Placental pericyte (primary cell): ENCODE measurements around the gene SP5. TPM values are rescaled to one million over a fixed set of nuclear protein-coding genes. Genes with fewer than 3 reads are reported as not detected.

Experiments used
- small RNA-seq: library from RNA; depleted of rRNA; stranded (forward); fragments of <200 nt; gene quantifications from one replicate; pipeline ENCODE3, GENCODE V24; 2012; ENCODE audit warnings: low replicate concordance
- total RNA-seq: library from RNA; depleted of rRNA; stranded (reverse); fragments of >200 nt; gene quantifications from 2 replicates; pipeline ENCODE4 v1.2.3, GENCODE V29; 2012

Gene SP5
- not detected in 2 replicates for total RNA-seq

DNA sequence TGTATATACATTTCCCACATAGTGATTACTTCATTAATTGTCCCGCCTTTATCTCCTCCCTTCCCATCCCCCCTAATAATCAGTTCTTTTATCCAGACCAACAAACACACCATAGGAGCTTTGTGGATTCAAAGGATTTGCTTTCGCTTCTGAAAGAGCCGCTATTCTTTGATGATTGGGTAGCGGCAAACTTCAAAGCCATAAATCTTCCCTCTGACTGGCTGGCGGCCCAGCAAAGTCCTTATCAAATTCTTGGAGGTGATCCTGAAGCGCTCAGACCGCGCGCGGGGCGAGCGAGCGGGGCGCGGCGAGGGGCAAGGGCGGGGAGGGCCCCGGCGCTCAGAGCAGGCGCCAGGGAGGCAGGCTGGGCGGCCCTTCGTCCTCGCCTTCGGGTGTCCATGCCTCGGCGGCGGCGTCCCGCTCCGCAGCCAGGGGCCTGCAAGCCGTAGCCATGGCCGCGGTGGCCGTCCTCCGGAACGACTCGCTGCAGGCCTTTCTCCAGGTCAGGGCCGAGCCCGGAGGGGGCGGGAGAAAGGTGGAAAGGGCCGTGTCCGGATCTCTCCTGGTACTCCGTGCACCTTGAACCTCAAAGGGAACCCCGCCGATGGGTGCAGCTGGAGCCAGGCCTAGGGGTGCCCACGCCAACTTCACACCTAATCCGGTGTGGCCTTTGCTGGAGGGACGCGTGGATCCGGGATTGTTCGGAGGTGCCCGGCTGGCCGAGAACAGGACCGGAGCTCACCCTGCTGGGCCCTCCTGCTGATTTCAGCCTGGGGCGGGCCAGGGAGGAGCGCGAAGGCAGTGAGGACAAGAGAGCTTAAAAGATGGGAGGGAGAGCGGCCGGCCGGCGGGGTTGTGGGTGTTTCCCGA lies at the start of gene SP5:
TSS of gene SP5 (plus strand) at position 276 of the 870 bp plus-strand sequence. CDS start at position 452, 176 bp downstream.

Small RNA genes lying within 50 kb of the gene (small RNA-seq; reads per million reads assigned to genes)
- gene RF02271: not detected

Other genes starting within 250 kb of the SP5 start
- not detected in 2 replicates for gene ERICH2, start 55.0 kb downstream of the SP5 start, total RNA-seq
- 0.22 and 0.43 TPM in 2 replicates for gene GAD1, start 101.5 kb downstream of the SP5 start, total RNA-seq
- gene GORASP2, start 213.9 kb downstream of the SP5 start, total RNA-seq: 86.6 and 105 TPM in 2 replicates